Measurements from ENCODE around the gene TDRD5. TPM values are rescaled to one million over a fixed set of nuclear protein-coding genes. Genes with fewer than 3 reads are reported as not detected.
"Not testable (repeated sequence)": the region's sequence is repeated elsewhere in the genome, so short reads cannot be mapped to it uniquely, and the experiment has no call there.

TDRD5 gene
- total RNA-seq, 1 experiment from 2014 or later = 0.10 TPM

DNA sequence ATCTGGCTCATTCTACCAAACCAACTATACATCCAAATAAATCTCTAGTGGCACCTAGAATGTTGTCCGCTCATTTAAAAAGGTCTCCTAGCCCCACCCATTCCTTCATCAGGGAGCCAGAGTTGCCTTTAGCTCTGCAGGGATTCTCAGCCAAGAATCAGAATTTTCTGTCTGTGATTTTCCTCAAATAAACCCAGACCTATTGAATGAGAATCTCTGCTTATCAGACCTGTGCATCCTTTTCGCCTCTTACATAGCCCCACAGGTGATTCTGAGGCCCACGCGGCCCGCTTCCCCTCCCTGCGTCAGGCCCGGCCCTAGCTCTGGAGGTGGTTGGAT, 410 bp upstream of the TDRD5 start:
- DNase-seq (ENCODE audit: extremely low read depth, low read depth) = no peak

DNA sequence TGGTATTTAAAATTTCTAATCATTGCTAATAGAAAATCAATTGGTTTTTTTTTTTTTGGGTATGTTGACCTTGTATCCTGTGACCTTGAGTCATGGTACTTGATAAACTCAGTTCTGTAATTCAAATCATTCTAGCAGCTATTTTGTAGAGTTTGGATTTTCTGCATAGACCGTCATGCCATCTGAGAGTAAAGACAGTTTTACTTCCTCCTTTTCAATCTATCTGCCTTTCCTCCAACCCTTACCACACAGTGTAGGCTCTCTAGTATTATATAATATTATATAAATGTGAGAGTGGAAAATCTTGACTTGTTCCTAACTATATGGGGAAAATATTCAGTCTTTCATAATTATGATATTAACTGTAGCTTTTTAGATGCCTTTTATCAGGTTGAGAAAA, 7.0 kb downstream of the TDRD5 start:
- DNase-seq (ENCODE audit: extremely low read depth, low read depth) = no peak

DNA sequence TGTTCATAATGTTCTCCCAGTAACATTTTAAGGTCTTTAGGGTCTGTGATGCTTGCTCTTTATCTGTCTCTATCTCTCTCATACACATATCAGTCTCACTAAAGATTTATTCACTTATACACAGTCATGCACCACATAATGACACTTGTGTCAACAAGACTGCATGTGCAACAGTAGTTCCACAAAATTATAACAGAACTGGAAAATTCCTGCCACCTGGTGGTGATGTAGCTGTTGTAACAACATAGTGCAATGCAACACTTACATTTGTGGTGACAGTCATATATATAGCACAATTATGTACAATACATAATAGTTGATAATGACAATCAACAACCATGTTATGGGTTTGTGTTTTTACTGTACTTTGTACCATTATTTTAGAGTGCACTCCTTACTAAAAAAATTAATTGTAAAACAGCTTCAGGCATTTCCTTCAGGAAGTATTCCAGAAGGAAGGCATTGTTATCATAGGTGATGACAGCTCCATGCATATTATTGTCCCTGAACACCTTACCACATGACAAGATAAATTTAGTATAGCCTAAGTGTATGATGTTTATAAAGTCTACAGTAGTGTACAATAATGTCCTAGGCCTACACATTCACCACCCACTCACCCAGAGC, 8.1 kb downstream of the TDRD5 start:
- DNase-seq (ENCODE audit: extremely low read depth, low read depth) = peak; percentile 70

DNA sequence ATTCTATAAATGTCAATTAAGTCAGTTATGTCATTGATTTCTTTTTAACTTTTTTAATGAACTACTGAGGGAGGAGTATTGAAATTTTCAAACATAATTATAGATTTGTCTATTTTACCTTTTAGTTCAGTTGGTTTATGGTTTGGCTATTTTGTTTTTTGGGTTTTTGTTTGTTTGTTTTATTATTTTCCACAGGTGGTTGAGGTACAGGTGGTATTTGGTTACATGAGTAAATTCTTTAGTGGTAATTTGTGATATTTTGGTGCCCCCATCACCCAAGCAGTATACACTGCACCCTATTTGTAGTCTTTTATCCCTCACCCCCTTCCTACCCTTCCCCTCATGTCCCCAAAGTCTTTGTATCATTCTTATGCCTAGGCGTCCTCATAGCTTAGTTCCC, 9.5 kb downstream of the TDRD5 start:
- DNase-seq (ENCODE audit: extremely low read depth, low read depth) = no peak

DNA sequence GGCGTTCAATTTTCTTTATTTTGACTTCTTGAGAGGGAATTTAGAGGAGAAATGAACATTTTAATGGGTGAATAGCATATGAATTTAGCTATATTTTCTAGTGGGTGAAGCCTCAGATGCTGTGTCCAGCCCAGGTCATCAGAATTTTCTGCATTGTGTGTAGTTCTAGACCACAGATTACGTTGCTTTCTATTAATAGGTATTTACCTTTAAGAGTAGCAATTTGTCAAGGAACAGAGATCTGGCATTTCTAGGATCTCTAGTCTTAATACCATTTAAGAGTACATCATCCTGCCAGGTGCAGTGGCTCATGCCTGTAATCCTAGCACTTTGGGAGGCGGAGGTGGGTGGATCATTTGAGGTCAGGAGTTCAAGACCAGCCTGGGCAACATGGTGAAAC, 20.7 kb downstream of the TDRD5 start:
- DNase-seq (ENCODE audit: extremely low read depth, low read depth) = no peak

DNA sequence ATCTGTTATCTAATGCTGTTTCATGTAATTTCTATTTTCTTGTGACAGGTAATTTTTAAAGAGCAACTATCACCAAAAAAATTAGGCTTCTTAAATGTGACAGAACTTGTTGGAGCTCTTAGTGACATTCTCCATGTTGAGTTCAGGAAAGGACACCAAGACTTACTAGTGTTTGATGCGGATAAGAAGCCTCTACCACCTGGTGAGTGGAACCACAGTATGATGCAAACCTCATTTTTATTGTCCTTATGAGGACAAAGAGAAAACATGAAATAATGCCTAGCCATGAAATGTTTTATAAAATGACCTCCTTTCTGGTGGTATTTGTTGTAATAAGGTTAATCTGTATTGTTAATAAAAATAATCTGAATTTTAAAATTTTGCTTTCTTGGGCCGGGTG, 39.1 kb downstream of the TDRD5 start:
- DNase-seq (ENCODE audit: extremely low read depth, low read depth) = no peak

DNA sequence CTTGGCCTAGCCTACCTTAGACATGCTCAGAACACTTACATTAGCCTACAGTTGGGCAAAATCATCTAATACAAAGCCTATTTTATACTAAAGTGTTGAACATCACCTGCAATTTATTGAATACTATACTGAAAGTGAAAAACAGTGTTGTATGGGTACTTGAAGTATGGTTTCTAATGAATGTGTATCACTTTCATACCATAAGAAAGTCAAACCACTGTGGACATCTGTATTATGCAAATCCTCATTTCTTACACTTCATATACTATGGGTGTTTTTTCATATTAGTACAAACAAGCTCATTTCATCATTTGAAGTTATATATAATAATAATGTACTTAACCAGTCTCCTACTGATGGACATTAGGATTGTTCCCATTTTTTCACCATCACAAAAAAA, 41.2 kb downstream of the TDRD5 start:
- DNase-seq (ENCODE audit: extremely low read depth, low read depth) = no peak

DNA sequence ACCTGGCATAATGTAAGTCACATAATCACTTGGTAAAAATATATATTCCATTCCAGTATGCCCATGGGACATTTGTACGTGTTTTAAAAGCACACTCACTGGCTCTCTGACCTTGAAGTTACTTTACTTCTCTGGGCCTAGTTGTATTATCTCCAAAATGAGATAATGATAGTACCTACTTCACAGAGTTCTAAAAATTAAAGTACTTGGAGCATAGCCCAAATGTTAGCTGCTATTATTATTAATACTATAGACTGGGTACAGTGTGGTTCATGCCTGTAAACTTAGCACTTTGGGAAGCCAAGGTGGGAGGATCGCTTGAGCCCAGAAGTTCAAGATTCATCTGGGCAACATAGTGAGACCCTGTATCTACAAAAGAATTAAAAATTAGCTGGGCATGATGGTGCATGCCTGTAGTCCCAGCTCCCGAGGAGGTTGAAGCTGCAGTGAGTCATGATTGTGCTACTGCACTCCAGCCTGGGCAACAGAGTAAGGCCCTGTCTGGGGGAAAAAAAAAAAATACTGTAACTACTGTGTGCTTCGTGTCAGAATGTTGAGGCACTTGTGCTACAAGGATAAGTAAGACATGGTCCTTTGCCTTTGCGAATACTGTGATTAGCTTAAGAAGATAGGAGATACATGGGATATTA, 45.7 kb downstream of the TDRD5 start:
- DNase-seq (ENCODE audit: extremely low read depth, low read depth) = no peak

DNA sequence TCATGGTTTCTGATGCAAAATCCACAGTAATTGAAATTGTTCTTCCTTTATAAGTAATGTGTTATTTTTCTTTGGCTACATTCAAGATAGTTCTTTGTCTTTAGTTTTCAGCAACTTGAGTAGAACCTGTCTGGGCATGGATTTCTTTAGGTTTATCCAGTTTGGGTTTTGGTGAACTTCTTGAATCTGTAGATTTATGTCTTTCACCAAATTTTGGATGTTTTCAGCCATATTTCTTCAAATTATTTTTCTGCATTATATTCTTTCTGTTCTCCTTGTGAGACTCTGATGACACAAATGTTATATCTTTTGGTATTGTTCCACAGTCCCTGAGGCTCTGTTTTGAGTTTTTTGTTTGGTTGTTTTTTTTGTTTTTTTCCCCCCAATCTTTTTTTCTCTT, 69.4 kb downstream of the TDRD5 start:
- no peak for DNase-seq (ENCODE audit: extremely low read depth, low read depth)

DNA sequence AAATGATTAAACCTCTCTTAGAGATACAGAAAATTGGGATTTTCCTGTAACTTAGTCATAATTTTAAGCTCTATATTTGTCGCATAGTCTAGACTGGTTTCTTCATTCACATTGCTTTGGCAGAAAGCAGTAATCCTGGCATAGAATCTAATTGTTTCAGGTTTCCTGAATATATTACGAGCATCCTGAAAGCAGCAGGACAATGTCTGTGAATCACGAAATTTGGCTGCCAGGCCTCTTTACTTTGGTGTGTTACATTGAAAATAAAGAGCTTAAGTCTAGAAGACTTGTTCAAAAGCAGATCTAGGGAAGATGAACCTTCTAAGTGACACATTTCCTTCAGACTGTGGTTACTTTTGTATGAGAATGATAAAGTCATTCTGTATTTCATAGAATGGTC, 72.2 kb downstream of the TDRD5 start:
- no peak for DNase-seq (ENCODE audit: extremely low read depth, low read depth)

DNA sequence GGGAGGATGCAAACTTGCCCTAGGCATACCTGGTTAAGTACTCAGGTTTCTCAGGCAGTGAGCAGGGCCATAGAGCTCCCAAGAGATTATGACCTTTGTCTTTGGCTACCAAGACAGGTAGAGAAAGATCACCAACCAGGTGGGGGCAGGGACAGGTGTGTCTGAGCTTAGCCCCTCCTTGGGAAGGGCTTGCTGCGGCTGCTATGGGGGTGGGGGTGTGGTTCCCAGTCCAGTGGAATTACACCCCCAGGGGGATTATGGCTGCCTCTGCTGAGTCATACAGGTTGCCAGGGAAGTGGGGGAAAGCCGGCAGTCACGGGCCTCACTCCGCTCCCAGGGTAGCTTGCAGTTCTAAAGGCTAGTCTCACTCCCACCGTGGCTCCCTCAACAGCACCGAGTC, 86.2 kb downstream of the TDRD5 start:
- DNase-seq (ENCODE audit: extremely low read depth, low read depth) = no peak

DNA sequence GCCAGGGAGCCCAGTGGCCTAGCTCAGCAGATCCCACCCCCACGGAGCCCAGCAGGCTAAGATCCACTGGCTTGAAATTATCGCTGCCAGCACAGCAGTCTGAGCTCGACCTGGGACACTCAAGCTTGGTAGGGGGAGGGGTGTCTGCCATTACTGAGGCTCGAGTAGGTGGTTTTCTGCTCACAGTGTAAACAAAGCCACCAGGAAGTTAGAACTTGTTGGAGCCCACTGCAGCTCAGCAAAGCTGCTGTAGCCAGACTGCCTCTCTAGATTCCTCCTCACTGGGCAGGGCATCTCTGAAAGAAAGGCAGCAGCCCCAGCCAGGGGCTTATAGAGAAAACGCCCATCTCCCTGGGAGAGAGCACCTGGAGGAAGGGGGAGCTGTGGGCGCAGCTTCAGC, 102.9 kb downstream of the TDRD5 start:
- DNase-seq (ENCODE audit: extremely low read depth, low read depth) = not testable (repeated sequence)

DNA sequence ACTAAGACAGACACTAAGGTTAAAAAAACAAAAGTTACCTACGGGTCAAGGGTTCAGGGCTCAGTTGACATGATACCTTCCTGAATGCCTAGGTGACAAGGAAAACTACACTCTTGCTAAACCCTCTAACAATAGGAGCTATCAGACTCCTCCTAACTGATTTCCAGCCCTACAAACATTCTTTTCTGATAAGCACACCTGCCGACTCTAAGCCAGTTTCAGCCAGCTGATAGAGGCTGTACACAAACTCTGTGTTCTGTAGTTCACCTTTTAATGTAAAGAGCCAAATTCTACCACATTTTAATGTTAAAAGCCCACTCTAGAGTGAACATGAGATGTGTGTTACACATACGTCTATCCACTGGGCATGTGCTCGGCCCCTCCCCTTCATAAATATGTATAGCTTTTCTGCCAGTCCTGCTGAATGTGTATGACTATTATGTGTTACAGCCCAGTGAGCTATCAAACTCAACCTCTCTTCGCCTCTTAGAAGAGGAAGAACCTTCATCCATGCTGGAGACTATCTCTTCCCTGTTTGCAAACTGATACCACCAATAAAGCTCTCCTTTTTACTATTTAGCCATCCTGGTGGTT, 111.4 kb downstream of the TDRD5 start:
- DNase-seq (ENCODE audit: extremely low read depth, low read depth) = no peak

DNA sequence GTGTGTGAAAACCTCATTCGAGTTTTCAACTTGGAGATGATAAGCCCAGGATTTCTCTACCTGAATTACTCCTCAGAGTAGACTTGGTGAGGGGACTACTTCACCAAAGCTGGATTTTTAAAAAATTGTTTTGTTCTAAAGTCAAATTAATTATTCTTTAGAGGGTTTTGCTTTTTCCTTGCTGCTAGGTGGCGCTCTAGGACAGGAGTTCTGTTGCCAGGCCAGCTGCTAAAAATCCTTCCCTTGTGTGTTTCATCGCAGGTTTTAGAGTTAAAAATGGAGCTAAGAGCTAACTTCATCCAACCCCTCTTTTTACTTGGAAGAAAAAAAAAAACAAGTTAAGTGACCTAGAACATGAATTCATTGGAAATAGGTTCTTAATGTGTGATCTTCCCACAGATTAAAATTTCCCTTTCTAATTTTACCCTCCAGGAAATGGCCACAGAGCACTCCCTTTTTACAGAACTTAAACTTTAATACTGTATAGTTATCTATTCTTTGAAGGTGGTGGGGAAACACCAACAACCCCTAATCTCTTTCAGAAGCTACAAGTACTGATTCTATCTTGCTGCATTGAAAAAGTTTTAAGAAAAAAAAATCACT, 114.8 kb downstream of the TDRD5 start:
- peak; percentile 77 for DNase-seq (ENCODE audit: extremely low read depth, low read depth)

DNA sequence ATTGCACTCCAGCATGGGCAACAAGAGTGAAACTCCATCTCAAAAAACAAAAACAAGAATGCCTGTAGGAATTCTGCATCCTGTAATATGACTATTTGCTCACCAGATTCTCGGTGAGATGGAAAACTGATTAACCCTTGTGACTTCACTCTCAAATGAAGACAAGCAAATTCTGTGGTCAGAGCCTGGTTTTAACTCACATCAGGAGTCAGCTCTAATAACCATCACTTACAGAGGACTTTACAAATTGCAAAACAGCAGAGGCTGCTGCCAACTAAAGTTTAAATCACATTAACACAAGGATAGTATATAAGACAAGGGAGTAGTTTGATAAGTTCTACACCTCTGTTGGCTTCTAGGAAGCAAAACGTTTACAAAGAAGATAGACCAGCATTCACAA, 115.8 kb downstream of the TDRD5 start:
- no peak for DNase-seq (ENCODE audit: extremely low read depth, low read depth)

DNA sequence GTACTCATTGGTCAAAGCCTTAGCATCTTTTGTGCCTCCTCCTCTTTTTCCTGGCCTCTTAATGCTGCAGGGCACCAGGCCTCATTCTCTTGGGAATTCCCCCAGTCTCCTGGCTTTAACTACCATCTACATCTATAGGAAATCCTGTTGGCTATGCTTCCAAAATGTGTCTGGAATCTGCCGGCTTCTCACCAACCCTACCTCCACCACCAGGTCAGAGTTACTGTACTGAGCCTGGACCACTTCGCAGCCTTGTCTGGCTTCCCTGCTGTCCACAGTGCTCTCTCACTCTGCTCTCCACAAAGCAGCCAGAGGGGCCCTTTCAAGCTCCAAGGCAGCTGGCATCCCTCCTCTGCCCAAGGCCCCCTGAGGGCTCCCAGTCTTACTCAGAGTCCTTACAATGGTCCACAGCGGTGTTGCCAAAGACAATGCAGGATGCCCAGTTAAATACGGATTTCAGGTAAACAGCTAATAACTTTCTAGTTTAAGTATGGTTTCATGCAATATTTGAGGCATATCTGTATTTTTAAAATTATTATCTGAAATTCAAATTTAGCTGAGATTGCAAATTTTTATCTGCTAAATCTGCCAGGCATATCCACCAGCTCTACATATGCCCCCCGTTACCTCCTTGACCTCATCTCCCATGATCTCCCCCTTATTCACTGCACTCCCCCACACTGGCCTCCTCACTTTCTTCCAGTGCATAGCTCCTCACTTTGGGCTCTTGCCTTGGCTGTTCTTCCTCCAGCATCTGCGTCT, 117.0 kb downstream of the TDRD5 start:
- no peak for DNase-seq (ENCODE audit: extremely low read depth, low read depth)

DNA sequence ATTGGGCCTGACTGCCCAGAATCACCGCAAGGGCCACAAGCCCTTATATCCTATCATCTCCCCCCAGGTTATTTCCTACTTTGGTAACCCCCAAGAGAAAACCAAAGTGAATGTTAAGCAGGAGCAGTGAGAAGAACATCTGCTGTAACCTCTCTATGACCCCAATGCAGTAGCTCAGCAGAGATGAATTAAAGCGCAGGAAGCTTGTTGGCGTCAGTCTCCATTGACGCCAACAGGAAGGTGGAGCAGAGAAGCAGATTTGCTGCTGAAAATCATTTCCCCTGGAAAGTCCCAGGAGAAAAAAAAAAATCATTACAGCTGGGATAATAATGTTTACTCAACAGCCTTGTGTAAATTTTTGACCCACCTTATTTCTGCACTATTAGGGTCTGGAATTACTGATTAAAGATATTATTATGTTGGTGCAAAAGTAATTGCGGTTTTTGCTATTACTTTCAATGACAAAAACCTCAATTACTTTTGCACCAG, 118.3 kb downstream of the TDRD5 start:
- peak; percentile 35 for DNase-seq (ENCODE audit: extremely low read depth, low read depth)

DNA sequence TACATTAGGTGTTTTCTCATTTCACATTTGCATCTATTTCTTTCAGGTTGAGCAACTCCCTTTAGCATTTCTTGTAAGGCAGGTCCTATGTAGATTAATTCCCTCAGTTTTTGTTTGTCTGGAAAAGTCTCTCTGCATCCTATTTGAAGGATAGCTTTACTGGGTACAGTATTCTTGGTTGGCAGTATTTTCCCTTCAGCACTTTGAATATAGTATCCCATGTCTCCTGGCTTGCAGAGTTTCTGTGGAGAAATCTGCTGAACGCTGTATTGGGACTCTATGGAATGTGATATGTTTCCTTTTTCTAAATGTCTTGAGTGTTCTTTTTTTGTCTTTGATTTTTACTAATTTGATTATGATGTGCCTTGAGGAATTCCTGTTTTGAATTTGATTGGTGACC, 122.5 kb downstream of the TDRD5 start:
- DNase-seq (ENCODE audit: extremely low read depth, low read depth) = no peak

DNA sequence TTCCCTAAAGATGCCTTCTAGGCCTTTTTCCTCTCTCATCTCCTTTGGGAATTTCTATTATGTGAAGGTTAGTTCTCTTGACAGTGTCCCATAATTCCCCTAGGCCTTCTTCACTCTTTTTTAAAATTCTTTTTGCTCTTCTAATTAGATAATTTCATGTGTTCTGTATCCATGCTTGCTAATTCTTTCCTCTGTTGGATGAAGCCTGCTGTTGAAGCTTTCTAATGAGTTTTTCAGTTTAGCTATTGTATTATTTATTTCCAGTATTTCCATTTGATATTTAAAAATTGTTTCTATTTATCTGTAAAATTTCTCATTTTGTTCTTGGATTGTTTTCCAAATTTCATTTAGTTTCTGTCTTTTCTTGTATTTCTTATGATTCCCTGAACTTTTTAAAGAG, 123.0 kb downstream of the TDRD5 start:
- DNase-seq (ENCODE audit: extremely low read depth, low read depth) = no peak

DNA sequence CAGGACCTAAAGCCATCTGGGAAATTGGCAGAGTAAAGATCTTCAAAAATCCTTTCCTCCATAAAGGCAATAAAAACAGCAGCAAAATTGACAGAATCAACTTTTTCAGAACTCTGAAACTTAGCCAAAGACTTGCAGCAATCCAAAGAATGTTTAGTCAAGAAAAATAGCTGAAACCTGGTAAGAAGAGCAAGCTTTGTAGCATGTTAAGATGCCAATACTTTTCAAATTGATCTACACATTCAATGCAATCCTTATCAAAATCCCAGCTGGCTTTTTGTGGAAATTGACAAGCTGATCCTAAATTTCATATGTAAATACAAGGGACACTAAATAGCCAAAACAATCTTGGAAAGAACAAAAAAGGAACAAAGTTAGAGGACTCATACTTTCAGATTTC, 127.6 kb downstream of the TDRD5 start:
- no peak for DNase-seq (ENCODE audit: extremely low read depth, low read depth)

DNA sequence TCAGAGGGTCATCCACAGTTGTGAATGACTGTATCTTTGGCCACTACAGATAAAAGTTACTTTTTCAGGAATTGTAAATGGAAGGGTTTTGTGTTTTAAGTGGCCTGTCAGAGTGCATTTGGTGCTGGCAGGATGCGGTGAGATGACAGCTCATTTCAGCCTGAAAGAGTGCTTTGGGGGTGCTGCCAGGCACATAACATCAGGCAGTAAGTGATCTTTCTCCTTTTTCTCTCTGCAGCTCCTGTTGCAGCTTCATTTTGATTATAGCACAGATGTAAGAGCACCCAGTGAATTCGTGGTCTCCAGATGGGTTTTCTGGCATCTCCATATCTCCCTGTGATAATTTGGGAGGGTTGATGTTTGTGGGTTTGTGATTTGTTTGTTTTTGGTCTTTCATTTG, 136.6 kb downstream of the TDRD5 start:
- DNase-seq (ENCODE audit: extremely low read depth, low read depth) = no peak

Measured in NCI-H460 (cell line).